PC-3 (cell line): ENCODE results near the gene CIAO1.

Source experiments
- EZH2 ChIP-seq: fragments of 300-600 bp; sonication (generic); IDR thresholded peaks from one replicate; pipeline ENCODE4 v1.6.1; 2017; ENCODE audit warnings: antibody characterized with exemption, mild to moderate bottlenecking, low read length; ENCODE audit not compliant: unreplicated experiment
- EZH2phosphoT487 ChIP-seq: fragments of 300-600 bp; sonication (generic); IDR thresholded peaks from 2 replicates; pipeline ENCODE4 v1.6.1; 2018; ENCODE audit warnings: mild to moderate bottlenecking, antibody characterized with exemption, low read length, borderline replicate concordance
- TF ChIP-seq, protein P1 (sequence below): fragments of 300-600 bp; sonication (generic); conservative IDR thresholded peaks from 2 replicates; pipeline ENCODE4 v1.5.1; 2017; ENCODE audit warnings: antibody characterized with exemption, low read depth, mild to moderate bottlenecking, low read length

DNA sequence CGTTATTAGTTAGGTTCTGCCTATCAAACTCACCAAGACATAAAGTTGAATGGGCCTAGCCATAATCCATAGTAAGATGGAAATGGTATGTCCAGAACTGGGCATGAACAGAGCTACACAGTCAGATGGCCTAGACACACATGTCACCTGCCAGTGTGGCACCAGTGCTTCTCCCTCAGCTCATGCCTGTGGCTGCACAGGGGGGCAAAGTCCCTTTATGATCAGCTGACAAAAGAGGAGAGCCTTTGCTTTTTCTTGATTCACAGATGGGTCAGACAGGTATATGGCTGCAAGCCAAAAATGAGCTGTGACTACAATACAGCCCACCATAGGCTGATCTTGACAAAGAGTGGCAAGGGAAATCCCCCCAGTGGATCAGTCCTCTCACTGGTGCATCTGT is 29.1 kb upstream of the CIAO1 start:
- TF ChIP-seq, protein P1, sequence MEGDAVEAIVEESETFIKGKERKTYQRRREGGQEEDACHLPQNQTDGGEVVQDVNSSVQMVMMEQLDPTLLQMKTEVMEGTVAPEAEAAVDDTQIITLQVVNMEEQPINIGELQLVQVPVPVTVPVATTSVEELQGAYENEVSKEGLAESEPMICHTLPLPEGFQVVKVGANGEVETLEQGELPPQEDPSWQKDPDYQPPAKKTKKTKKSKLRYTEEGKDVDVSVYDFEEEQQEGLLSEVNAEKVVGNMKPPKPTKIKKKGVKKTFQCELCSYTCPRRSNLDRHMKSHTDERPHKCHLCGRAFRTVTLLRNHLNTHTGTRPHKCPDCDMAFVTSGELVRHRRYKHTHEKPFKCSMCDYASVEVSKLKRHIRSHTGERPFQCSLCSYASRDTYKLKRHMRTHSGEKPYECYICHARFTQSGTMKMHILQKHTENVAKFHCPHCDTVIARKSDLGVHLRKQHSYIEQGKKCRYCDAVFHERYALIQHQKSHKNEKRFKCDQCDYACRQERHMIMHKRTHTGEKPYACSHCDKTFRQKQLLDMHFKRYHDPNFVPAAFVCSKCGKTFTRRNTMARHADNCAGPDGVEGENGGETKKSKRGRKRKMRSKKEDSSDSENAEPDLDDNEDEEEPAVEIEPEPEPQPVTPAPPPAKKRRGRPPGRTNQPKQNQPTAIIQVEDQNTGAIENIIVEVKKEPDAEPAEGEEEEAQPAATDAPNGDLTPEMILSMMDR = no peak
- TF ChIP-seq EZH2 = no peak
- TF ChIP-seq EZH2phosphoT487 = no peak
